Hematopoietic multipotent progenitor cell (in vitro differentiated cells): ENCODE measurements around the gene HSD17B7. TPM values are rescaled to one million over a fixed set of nuclear protein-coding genes. Genes with fewer than 3 reads are reported as not detected.
A peak's percentile ranks its signal among the peaks of the same experiment; 100 is the strongest.
"Not testable (repeated sequence)": the region's sequence is repeated elsewhere in the genome, so short reads cannot be mapped to it uniquely, and the experiment has no call there.

ENCODE experiments used
- DNase-seq, 3 donors: peaks; one replicate each; pipeline ENCODE4 v3.0.0-alpha.2; 2011 to 2015; ENCODE audit warnings: low read depth in 2 of 3, low spot score in 2 of 3
- total RNA-seq: library from RNA; depleted of rRNA; stranded (reverse); fragments of >200 nt; gene quantifications from one replicate; pipeline ENCODE4 v1.2.3, GENCODE V29; 2012

The HSD17B7 gene
- total RNA-seq, 1 donor = 24.5 TPM

DNA sequence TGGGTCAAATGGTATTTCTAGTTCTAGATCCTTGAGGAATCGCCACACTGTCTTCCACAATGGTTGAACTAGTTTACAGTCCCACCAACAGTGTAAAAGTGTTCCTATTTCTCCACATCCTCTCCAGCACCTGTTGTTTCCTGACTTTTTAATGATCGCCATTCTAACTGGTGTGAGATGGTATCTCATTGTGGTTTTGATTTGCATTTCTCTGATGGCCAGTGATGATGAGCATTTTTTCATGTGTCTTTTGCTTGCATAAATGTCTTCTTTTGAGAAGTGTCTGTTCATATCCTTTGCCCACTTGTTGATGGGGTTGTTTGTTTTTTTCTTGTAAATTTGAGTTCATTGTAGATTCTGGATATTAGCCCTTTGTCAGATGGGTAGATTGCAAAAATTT lies 17.0 kb downstream of the HSD17B7 start:
- DNase-seq = not testable (repeated sequence)

DNA sequence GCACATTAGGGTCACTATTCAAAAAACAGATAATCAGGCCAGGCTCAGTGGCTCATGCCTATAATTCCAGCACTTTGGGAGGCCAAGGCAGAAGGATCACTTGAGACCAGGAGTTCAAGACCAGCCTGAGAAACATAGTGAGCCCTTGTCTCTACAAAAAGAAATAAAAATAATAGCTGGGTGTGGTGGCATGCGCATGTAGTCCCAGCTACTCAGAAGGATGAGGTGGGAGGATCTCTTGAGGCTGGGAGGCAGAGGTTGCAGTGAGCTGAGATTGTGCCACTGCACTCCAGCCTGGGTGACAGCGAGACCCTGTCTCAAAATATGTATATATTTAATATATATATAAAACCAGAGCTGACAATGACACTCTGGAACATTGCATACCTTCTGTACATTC lies 21.9 kb downstream of the HSD17B7 start:
- DNase-seq = not testable (repeated sequence)

- DNase-seq = not testable (repeated sequence)
Measured at GRCh38 chr1:162818136-162818535, 27.6 kb downstream of the HSD17B7 start.

- not testable (repeated sequence) for DNase-seq
Measured at GRCh38 chr1:162818666-162819065, 28.2 kb downstream of the HSD17B7 start.

DNA sequence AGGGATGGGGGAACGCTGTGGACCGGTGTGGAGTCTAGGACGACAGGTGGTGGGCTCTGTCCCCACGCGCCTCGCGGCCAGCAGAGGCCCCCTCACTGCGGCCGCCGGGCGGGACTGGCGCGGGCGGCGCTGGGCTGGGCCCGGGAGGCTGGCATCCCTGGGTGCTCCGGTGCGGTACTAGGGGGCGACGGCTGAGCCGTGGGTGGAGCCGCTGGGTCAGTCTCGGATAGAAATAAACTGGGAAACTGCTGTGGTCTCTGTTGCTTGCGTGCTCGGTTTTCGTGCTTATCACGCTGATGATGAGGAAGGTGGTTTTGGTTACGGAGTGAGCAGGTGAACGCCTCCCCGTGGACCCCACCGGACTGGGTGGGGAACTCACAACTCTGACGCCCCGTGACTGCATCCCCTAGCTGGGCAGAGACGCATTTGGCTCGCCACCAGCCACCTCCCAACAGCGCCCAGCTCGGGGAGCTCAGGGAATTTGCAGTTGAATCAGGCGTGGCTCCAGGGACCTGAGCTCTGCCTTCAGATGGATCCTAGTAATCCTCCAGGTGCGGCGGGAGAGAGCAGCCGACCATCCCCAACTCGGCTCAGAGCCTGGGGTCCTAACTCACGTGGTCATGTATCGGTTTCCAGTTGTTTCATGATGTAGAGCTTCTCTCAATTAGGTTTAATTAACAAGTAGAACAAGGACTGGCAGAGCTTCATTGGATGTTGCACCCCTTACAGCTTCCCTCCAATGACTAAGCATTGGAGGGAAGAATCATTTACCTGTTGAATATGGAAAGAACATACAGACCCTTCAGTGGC lies 32.1 kb downstream of the HSD17B7 start:
- DNase-seq = no peak

DNA sequence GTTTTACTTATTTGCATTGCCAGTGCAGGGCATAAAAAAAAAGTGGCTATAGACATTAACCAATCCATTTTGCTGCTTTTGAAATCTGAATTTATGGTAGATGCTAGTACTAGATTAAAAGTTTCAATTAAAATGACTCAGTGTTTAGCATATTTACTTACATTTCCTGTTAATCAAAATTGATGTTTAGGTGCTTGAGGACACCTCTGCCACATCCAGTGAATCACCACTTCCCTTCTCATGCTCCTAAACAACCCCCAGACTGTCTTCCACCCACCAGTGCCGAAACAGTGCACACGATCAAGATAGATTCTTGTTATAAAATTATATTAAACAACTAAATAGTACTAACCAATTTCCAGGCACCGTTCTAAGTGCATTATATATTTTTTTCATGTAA lies 32.7 kb downstream of the HSD17B7 start:
- DNase-seq = no peak

DNA sequence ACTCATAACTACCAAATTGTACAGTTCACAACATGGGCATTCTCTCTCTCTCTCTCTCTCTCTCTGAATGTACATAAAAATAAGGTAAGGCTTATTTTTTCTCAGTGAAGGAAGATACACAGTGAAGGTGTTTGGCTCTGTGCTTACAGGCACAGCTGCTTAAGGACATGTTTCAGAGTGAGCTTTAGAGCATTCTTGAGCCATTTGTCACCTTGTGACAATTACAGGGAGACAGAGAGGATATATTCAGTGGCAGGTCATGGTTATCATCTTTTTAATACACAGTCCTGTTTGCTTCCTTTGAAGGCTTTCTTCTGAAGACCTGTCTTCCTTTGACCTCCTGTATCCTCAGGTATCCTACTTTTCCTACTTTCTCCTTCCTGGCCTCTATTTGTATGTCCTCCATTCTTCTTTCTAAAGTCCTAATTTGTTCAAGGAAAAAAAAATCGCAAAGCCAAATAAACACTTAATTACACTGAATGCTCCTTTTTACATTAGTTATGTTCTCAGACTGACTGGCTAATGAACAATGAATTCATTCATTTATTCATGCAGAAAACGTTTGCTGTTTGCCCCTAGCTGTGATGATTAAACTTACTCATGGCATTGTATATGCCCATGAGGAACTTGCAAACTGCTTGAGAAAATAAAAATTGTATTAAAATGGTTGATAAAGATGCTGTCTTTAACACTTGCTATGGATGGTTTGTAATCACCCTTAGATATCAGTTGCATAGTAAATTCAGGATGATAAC lies 33.4 kb downstream of the HSD17B7 start:
- DNase-seq = no peak

DNA sequence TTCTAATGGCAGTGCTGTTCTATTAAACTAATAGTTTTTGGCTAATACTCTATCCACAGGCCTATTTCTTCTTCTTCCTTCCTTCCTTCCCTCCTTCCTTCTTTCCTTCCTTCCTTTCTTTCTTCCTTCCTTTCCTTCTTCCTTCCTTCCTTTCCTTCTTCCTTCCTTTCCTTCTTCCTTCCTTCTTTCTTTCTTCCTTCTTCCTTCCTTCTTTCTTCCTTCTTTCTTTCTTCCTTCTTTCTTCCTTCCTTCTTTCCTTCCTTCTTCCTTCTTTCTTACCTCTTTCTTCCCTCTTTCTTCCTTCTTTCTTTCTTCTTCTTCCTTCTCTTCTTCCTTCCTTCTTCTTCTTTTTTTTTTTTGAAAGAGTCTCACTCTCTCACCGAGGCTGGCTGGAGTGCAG lies 38.8 kb downstream of the HSD17B7 start:
- DNase-seq = no peak

DNA sequence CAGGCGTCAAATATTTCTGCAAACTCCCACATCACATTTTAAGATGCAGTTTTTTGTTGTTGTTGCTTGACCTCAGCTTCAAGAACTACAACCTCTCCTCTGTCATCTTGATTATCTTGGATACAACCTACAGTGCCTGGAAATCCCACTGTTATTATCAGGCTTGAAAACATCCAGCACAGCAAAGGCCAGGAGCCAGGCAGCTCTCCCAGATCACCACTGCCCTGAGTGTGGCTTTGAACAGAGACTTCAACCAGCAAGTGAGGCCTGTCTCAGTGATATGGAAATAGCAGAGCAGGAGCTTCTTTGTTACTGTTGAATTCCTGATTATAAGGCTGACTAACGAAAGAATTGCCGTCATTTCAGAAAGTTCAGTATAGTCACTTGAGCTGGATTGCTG lies 42.0 kb downstream of the HSD17B7 start:
- DNase-seq = no peak

DNA sequence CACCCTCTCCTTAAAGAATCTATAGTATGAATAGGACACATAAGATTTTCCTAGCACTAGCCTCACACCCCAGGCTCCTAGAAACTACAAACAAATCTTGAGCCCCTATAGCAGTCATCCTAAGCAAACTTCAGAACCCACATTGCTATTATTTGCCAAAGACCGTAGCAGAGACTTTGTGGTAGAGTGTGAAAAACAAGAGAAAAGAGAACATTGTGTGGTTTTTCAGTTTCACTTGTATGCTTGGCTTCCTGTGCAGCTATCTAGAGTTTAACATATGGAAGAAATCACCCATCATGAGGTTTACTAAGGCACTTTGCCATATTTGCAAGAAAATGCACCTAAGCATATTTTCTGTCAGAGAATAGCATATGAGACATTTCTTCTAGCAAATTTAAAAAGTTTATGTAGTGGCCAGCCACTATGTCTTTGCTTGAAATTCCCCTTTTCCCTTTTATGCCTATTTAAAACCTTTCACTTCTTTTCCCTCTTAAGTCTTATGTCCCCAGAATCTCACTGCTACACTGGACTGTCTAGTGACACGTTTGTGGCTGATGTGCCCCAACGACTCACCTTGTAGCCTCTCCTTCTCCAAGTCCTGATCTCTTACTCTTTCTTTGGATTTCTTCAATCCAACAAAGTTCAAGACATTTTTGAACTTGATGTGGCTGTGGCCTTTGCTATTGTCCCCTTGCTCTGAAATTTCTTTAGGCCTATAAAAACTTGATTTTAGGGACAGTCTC lies 44.8 kb downstream of the HSD17B7 start:
- DNase-seq = no peak

DNA sequence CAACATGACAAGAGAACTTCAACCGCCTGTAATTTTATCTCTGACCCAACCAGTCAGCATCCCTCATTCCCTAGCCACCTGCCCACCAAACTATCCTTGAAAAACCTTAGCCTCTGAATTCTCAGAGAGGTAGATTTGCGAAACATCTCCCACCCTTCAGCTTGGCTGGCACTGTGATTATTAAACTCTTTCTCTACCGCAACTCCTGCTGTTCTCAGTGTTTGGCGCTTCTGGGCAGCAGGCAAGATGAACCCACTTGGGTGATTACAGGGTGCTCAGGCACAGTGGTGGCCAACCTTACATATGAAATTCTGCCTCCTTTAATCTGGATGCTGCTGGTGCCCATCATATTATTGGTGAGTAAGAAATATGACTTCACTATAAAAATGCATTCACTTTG lies 48.4 kb downstream of the HSD17B7 start:
- DNase-seq = no peak

DNA sequence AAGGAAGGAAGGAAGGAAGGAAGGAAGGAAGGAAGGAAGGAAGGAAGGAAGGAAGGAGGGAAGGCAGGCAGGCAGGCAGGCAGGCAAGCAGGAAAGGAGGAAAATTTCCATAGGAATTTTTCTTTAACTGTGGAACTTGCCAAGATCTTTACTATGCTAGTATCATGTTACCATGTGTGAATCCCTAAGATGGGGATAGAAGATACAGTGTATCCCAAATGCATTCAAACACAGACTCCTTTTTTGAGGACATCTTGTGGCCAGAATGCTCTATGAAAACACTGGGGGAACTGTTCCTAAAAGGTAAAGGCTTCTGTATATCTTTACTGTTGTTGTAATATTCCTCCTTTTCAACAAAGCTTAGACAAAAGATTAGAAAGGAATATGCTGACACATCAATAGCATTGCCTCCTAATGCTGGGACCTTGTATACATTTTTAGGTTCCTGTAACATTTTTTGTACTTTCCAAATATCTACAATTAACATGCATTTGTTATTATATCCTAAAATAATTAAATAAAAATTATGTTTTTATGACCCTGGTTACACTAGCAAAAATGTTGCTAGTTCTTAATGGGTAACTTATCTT lies 49.8 kb downstream of the HSD17B7 start:
- no peak for DNase-seq

- no peak for DNase-seq
Measured at GRCh38 chr1:162844153-162844552, 53.7 kb downstream of the HSD17B7 start.

DNA sequence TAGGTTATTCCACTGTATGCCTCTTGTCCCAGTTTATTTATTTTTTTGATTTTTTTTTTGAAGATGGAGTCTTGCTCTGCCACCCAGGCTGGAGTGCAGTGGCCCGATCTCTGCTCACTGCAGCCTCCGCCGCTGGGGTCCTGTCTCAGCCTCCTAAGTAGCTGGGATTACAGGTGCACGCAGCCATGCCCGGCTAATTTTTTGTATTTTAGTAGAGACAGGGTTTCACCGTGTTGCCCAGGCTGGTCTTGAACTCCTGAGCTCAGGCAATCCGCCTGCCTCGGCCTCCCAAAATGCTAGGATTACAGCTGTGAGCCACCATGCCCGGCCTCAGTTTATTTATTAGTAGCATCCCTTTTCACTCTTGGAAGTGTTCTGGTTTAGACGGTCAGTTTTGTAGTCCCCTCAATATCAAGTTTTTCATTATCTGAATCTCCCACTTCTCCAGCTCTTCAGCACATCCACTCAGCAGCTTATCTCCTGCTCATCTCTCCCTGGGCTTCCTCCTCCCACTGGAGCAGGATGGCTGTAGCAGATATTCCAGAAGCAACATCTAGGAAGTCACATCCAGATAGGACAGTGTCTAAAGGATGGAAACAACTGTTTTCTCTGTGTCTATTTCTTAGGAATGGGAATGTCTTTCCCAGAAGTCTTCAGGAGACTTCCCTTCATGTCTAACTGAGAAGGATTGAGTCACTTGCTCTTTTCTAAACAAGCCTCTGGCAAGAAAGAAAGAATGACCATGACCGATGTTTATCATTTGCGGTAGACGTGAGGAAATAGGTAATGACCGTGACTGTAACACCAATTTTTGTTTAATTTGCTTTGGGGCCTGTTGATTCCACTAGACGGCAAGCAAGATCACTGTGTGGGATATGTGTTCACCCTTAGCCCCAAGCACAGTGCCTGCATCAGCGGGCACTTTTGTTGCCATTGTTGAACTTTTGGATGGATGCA lies 56.0 kb downstream of the HSD17B7 start:
- DNase-seq = no peak

DNA sequence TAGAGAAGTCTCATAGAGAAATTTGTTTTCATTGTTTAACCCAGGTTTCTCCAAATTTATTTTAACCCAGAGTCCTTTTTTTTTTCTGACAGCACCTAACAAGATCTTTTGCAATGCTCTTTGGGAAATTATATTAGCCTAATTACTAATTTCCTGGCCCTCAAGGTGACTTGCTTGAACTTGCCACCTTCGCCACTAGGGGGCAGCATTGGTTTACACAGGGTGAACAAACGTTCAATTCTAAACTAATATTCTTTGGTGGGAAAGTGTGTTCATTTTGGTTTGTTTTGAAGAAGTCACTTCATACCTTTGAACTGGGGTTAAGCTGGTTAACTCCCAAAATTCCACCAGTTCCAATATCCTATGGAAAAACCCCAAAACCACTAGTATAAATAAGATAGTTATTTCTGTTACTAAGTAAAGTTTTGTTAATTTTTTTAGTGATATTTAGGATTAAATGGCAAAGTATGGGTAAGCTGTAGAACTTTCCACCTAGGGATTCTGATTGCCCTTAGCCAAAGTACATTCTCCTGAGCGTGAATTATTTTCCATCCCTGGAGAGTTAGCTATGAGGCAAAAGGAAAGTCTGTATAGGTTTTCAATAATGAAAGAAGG lies 57.4 kb downstream of the HSD17B7 start:
- peak; percentile 50 to 85 (median 59) for DNase-seq

DNA sequence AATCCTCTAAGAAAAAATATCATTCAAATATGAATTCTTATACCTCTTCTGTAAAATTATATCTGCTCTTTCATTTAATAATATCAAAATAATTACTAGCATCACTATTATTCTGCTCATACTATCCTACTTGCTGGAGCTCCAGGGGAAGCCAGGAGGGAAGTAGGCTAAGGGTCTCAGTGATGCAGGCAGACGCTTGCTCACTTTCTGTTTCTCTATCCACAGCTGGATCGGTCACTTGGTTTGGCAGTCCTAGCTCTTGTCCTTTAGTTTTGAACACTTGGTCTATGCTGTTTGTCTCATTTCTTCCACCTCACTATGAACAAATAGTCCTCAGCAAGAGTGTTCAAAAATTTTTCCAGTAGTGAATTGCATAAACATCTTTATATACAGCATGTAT lies 59.2 kb downstream of the HSD17B7 start:
- no peak for DNase-seq

DNA sequence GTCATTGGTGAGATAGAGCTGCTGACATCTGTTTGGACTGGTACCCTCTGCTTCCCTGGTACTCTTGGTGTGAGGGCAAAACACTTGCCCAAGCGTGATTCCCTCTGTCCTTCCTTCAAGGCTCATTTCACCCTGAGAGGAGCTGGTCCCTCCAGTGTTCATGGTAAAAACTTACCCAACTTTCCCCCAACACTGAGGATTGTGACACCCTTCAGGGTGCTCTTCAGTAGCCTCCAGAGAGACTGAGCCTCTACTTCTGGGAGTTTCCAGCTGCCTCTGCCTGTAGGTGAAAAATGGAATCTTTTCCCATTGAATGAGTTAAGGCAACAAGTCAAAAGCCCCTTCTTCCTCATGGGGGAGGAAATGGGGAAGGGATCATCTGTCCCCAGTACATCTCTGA lies 60.8 kb downstream of the HSD17B7 start:
- no peak for DNase-seq

- peak in 2 of 3 donors; percentile 53 to 72 for DNase-seq
Measured at GRCh38 chr1:162854245-162854882, 63.9 kb downstream of the HSD17B7 start.
